ENCODE results near the gene PLCB2.
A peak's percentile ranks its signal among the peaks of the same experiment; 100 is the strongest.

The PLCB2 gene, protein sequence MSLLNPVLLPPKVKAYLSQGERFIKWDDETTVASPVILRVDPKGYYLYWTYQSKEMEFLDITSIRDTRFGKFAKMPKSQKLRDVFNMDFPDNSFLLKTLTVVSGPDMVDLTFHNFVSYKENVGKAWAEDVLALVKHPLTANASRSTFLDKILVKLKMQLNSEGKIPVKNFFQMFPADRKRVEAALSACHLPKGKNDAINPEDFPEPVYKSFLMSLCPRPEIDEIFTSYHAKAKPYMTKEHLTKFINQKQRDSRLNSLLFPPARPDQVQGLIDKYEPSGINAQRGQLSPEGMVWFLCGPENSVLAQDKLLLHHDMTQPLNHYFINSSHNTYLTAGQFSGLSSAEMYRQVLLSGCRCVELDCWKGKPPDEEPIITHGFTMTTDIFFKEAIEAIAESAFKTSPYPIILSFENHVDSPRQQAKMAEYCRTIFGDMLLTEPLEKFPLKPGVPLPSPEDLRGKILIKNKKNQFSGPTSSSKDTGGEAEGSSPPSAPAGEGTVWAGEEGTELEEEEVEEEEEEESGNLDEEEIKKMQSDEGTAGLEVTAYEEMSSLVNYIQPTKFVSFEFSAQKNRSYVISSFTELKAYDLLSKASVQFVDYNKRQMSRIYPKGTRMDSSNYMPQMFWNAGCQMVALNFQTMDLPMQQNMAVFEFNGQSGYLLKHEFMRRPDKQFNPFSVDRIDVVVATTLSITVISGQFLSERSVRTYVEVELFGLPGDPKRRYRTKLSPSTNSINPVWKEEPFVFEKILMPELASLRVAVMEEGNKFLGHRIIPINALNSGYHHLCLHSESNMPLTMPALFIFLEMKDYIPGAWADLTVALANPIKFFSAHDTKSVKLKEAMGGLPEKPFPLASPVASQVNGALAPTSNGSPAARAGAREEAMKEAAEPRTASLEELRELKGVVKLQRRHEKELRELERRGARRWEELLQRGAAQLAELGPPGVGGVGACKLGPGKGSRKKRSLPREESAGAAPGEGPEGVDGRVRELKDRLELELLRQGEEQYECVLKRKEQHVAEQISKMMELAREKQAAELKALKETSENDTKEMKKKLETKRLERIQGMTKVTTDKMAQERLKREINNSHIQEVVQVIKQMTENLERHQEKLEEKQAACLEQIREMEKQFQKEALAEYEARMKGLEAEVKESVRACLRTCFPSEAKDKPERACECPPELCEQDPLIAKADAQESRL

DNA sequence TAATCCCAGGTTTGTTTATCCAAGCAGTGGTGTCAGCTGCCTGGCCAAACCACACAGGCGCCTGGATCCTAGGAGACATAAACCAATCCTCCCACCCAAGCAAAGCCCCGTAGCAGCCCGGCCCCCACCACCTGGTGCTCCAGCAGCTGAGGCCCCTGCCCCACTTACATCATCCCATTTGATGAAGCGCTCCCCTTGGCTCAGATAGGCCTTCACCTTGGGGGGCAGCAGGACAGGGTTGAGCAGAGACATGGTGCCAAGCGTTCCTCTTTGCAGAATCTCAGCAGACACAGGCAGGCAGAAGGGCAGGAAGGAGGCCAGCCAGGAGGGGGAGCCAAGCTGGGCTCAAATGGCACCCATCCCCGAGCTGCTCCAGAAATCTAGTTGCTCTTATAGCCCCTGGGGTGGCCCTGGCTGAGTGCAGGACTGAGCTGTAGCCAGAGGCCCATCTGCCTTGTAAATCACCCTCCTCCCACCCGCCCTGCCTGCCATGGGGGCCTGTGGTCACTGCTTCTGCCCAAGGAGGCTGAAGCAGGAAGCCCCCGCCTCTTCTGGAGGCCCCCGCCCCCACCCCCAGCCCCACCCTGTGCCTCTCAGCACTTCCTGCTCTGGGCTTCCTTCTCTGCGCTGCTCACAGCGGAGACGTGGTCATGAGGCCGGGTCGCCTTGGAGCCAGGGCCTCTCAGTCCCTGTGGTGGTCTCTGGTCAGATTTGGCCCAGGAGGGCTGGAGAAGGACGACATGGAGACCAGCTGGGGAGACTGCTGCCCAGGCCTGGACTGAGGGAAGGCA, at the start of gene PLCB2:
PLCB2 (minus strand) TSS at position 515 of the 791 bp plus-strand sequence; CDS start at position 252, 263 bp downstream.
- no peak for DNase-seq (ENCODE audit: low read depth)

DNA sequence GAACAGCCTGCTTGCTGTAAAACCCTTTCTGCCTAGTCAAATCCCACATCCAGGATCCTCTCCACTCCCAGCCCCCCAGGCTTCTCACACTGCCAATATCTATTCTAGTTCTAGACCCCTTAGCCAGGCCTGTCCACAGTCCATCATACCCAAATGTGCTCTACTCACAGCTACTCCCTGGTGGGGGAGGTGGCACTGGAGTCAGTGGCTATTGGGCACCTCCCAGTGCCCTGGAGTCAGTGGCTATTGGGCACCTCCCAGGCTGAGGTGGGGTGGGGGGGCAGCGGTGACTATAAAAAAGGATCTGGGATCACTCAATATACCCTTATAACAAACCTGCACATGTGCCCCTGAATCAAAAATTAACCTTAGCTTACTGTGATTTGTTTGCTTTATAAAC, 49.5 kb upstream of the PLCB2 start:
- no peak for DNase-seq (ENCODE audit: low read depth)

DNA sequence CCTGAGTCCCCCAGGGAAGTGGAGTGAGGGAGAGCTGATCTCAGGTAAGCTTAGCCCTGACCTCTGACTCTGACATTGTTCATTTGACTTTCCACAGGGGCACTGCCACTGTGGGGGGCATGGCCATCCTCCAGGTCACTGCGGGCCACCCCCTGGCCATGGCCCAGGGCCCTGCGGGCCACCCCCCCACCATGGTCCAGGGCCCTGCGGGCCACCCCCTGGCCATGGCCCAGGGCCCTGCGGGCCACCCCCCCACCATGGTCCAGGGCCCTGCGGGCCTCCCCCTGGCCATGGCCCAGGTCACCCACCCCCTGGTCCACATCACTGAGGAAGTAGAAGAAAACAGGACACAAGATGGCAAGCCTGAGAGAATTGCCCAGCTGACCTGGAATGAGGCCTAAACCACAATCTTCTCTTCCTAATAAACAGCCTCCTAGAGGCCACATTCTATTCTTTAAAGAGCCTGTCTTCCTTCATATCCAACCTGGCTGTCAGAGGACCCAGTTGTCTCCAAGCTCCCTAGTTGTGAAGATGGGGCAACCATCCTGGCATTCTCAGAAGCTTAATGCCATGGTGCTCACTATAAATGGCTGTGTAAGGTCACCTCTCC, 48.3 kb upstream of the PLCB2 start:
- DNase-seq (ENCODE audit: low read depth), result no peak

DNA sequence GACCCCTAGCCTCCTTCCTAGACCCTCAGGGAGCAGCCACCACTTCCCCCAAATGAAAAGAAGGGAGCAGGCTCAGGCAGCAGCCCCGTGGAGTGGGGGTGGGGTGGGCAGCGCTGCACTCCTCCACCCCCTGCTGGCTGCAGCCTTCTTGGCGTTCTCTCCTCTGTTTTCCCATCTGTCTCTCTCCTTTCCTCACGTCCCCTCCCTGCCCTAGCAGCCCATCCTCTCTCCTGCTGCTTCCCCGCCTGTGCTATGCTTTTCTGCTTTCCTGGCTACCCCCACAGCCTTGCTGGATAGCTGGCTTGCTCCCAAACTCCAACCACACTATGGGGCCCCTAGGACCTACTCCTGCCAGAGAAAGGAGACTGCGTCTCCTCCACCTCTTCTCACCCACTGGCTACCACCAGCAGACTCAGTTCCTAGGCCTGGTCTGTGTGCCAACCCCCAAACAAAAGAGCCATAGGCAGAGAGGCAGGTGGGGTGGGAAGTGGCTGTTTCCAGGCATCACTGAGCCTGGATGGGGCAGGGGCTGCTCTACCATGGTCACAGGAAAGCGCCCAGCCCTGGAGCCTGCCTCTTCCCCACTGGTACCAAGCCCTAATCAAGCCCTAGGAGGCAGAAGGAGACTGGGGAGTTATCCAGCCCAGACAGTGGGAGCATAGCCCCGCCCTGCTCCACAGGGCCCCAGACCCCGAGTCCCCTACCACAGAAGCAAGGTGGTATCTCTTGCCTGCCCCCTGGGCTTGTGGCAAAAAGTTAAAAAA, 46.9 kb upstream of the PLCB2 start:
- no peak for DNase-seq (ENCODE audit: low read depth)

DNA sequence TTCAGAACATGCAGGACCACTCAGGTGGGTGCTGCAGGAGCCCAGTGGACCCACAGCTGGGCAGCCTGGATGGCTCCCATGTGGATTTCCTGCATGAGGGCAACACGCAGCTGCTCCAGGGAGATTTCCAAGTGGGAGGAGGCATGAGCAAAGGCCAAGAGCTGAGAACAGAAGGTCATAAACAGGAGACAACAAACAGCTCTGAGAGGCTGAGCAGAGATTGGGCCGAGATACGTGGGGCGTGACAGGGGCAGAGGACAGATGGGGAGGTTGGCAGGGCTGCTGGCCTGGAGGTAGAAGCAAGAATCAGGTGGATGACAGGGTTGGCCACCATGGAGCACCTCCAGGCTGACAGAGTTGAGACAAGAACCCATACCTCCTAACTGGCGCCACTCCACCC, 46.0 kb upstream of the PLCB2 start:
- no peak for DNase-seq (ENCODE audit: low read depth)

DNA sequence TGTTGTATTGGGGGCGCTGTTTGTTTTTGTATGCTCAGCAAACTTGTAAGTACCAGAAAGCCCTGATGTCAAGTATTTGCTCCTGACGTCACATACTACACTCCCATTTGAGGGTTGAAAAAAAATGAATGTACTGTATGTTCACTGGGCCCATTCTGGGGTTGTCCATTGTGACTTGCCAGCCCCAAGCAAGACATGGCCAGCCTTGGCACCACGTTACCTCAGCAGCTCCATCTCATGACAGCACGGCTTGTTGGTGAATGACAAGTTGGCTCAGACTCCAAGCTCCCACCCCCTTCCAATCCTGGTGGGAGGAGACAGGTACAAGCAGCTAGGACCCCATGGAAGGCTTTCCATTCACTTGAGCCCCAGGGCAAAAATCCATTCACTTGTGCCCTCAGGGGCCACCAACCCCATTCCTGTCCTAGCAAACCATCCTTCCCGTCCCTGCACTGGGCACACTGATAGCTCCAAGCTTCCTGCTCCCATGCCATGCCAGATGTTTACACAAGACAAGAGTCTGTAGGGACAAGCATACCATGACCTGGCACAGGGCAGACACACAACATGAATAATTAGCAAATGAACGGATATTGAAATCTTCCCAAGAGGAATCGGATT, 44.7 kb upstream of the PLCB2 start:
- no peak for DNase-seq (ENCODE audit: low read depth)

DNA sequence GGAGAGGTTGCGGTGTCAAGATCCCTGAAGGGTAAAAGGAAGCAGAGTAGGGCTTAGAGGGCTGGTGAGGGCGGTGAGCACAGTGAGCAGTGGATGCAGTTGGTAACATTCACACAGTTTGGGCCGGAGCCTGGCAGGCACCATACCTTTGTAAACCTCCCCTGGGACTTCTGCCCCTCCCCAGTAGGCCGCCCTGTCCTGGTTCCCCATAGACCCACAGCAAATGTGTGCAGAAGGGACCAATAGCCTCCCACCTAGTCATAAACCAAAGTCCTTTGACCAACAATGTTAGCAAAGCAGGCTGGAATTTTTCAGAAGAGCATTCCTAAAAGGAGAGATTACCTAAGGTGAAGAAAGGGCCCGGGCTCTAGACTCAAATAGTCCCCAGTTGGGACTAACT, 41.4 kb upstream of the PLCB2 start:
- DNase-seq (ENCODE audit: low read depth), result no peak

DNA sequence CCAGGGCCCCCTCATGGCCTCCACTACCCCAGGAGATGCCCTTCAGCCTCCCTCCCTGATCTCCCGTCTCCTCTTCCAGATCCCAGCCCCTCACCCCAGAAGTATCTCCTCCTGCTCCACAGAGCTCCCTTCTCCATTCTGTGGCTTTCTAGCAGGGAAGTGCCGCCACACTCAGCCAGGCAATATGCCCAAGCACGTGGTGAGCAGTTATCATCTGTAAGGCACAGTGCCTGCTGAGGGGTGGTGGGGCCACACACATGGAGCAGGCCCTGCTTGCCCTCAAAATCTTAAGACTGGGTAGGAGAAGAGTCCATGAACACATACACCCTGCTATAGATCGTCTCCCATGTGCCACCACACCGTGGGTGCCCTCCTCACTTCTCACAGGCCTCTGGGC, 40.7 kb upstream of the PLCB2 start:
- no peak for DNase-seq (ENCODE audit: low read depth)

DNA sequence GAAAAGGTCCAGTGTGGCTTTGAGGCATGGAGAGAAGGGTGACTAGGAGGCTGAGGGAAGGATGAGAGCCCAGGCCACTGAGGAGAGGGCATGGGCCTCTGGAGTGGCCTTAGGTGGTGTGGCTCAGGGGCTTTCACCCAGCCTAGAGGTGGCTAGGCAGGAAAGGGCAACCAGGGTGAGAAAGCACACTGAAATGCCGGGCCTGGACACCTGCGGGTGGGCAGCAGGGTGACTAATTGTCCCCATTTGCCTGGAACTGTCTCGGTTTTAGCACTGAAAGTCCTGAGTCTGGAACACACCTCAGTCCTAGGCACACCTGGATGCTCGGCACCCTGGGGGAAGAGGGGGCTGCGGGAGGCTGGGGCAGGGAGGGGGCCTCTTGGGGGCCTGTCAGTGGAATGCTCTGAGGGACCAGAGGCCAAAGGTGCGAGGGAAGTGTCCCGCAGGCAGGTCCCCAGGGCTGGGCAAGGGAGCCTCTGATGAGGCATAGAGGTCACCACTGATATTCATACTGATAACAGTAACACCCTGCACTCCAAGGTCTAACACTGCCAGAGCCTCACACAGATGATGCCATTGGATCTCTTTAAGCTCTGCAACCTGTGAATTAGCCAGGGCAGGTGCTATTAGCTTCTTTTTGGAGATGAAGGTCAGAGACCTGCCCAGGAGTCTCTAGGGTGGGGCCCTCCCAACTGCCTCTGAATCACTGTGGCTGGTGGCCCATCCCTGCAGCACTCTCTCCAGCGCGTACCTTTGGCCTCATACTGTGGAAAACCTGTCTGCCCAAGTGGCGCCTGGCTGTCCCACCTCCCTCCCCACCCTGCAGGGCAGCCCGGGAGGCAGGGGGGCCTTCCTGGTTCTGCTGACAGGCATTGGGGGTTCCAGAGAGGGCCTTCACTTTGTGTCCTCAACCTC, 40.1 kb upstream of the PLCB2 start:
- no peak for DNase-seq (ENCODE audit: low read depth)

DNA sequence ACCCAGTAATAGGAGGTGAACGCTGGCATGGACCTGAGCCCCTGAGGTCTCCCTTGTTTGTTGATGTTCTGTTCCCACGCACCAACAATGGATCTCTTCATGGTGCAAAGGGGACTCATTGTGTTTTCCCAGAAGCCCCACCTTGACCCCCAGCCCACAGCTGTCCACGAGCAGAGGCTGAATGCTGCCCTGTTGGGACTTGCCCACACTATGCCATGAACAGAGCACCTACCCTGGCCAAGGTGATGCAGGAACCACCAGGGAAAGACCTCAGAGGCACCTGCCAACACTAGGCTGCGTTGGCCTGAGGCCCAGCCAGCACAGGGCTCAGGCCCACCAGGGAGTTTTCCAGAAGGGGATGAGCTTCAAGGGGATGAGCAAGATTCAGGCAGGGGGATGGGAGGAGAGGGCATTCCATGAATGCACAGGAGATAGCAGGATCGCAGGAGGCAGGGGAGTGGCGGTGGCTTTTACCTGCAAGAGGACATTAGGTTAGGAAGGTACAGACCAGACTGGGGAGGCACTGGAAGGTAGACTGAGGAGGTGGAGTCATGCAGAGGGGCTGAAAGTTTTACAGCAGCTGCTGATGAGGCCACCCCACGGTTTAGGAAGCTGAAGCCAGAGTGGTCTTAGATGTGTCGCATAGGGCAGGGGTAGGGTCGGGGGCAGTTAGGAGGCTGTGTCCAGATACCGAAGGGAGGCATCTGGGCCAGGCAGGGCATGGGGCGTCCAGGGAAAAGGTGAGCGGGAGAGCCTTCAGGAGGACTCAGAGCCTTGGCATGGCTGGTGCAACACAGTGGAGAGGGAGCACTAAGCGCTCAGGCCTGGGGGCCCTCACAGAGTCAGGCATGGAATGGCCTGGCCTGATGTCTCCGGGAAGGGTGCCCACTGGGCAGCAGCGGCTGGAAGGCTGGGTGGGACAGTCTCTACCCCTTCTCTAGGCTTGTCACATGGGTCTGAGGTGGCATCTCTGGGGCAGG, 39.1 kb upstream of the PLCB2 start:
- DNase-seq (ENCODE audit: low read depth), result no peak

DNA sequence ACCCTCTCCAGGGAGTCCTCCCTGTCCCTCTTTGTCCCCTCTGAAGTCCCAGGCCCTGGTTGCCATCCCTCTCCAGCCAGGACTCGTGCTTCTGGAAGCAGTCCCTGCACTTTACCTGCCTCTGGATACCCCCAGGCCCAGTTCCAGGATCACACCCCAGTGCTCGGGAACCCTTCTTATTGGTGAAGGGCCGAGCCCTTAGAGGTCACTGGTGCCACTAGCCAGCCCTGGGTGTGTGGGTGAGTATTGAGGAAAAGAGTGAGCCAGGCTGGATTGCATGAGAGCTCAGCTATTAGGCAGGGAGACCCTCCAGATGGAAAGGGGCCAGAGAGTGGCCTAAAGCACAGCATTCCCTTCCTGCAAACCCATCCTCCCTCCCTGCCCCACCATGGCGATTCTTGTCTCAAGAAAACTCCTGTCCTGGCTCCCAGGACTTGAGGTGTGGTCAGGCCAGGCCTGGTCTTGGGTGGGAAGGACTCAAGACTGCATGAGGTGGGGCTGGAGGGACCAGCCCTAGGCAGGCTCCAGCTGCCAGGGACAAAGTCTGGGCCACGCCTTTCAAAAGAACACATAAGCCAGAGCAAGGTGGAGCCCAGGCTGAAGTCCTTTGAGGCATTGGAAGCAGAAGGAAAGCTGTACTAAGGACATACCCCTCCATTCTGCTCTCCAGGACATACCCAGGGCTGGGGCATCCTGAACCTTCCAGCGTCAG, 38.3 kb upstream of the PLCB2 start:
- DNase-seq (ENCODE audit: low read depth), result no peak

DNA sequence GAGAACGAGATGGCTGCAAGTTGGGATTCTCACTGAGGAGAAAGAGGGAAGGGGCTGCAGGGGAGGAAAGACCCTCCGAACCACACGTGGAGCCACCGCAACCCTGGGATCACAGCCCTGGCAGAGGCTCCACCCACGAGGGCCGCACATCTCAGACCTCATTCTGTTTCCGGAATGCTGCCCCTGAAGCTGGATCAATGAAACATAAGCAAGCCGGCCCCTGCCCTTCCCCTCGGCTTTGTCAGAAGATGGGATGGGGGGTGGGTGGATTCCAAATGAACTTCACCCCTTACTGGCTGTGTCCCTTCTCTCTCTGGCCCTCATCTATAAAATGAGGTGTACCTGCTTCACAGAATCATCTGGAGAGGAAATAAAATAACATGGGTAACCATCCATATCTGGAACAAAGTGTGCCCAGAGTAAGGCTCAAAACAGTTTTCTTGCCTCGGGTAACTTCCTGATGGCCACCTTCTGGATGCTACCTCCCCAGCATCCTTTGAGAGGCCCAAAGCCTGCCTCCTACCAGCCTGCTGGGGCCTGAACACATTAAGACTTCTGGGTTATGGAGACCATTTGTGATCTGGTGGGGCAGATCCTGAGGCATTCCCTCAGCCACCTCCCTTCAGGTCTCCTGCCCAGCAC, 37.6 kb upstream of the PLCB2 start:
- no peak for DNase-seq (ENCODE audit: low read depth)

DNA sequence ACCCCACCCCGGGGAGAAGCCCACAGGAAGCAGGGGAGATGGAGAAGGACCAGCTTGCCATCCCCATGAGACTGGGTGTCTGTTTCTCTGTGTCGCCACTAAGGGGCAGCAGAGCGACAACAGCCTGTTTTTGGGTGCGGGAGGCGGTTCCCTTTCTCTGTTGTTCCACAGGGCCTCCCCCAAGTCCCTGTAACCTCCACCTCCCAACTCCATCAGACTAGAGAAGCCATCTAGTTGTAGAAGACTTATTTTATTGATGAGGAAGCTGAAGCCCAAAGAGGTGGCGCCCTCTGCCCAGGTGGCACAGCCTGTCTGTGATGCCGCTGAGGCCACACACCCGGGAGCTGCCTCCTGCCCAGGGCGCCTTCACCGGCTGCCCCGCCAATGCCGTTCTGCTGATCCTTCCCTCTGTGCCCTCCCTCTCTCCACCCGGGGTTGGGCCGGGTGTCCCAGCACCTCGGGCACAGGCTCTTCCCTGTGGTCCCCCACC, 36.9 kb upstream of the PLCB2 start:
- peak; percentile 43 for DNase-seq (ENCODE audit: low read depth)

DNA sequence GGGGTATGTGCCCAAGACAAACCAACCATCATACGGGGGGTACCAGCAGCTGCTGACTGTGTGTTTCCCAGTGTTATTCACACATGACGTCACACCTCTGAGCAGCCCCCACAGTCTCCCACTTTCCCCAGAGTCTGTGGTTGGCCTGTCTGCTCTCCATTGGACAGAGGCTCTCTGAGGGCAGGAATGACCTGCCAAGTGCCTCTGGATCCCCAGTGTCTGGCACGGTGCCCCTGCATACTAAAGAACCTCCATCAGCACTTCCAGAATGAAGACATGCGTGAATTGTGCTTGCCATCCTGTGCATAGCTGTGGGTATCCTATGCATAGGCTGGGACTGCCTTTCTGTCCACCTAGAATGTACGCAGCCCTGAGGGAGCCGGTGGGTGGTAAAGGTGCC, 36.5 kb upstream of the PLCB2 start:
- no peak for DNase-seq (ENCODE audit: low read depth)

DNA sequence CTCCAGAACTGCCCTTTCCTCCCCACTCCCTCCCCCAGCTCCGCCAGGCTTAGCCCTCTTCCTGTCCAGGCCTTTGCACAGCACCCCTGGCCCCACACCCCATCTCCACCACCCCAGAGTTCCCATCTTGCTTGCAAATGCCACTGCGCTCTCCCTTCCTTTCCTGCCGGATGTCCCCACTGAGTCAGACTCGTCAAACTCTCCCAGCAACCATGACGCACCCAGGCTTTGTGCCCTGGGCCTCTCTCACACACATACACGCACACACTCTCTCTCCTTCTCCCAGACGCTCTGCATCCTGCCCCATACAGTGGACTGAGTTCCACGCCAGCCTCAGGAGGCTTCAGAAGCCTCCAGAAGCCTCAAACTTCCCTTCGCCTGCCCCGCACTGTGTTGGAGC, 35.8 kb upstream of the PLCB2 start:
- no peak for DNase-seq (ENCODE audit: low read depth)
